Psoas muscle (tissue), 8 donors: ENCODE data around the gene SORCS1. TPM values are rescaled to one million over a fixed set of nuclear protein-coding genes. Genes with fewer than 3 reads are reported as not detected.

Experiments used
- ATAC-seq, 4 donors: fragments of 200-7000 bp; cut with Tn5 transposase; one replicate each; pipeline ENCODE4 v1.9.1; 2020; ENCODE audit warnings: moderate library complexity in 3 of 4, mild to moderate bottlenecking in 2 of 4
- DNase-seq, 2 donors: peaks; one replicate each; pipeline ENCODE4 v3.0.0-alpha.2; 2020
- H3K27ac ChIP-seq: fragments of 200-600 bp; one replicate; pipeline ENCODE4 v1.8.0; 2022
- H3K27me3 ChIP-seq, 3 donors: fragments of 200-600 bp in 1 of 3; one replicate each; pipeline versions ENCODE4 v1.6.1 to v1.8.0; 2013 to 2022; ENCODE audit warnings: low read length in 2 of 3, mild to moderate bottlenecking in 2 of 3, moderate library complexity in 1 of 3; ENCODE audit not compliant: insufficient read depth in 3 of 3
- H3K36me3 ChIP-seq, 2 donors: fragments of 200-600 bp in 1 of 2; one replicate each; pipeline versions ENCODE4 v1.6.1 to v1.8.0; 2013 to 2022; ENCODE audit warnings: low read depth in 1 of 2, mild to moderate bottlenecking in 1 of 2, moderate library complexity in 1 of 2; ENCODE audit not compliant: insufficient read depth in 1 of 2
- H3K4me1 ChIP-seq: fragments of 200-600 bp; one replicate; pipeline ENCODE4 v1.8.0; 2022
- H3K4me3 ChIP-seq: fragments of 200-600 bp; one replicate; pipeline ENCODE4 v1.8.0; 2022; ENCODE audit warnings: mild to moderate bottlenecking
- H3K9me3 ChIP-seq: fragments of 200-600 bp; one replicate; pipeline ENCODE4 v1.8.0; 2022
- WGBS, 3 donors: extraction: QIAGEN DNeasy Blood & Tissue Kit; methylation state at CpG; one replicate each; pipeline versions ENCODE4 v1.1.6 to v1.1.7; 2013; 5-methylcytosine and 5-hydroxymethylcytosine counted together
- intact Hi-C, 2 donors: fragments of 100-400 bp; cut with DNase I; formaldehyde crosslinking; loops; one replicate each; pipeline versions ENCODE4 v1.11.0 to v1.14.2; 2022
- polyA plus RNA-seq, 3 donors: library from polyadenylated mRNA; stranded (reverse); fragments of 200-250 nt; gene quantifications; one replicate each; pipeline ENCODE4 v1.2.3, GENCODE V29; 2013
- total RNA-seq, 4 donors: library from RNA; stranded (reverse); fragmentation: NEBNext Ultra II Directional in 2 of 4; extraction: Animal tissue kit (Norgen Biotek cat#: 25700) in 2 of 4; gene quantifications; one replicate each; pipeline versions ENCODE4 v1.2.1 to v1.2.4, GENCODE V29; 2021 to 2023
- TF ChIP-seq, protein P1 (sequence below): fragments of 200-600 bp; IDR thresholded peaks from one replicate; pipeline ENCODE4 v1.8.0; 2022; ENCODE audit warnings: antibody characterized with exemption
- donor health status: healthy with polysubstance abuse.
- donor health status: DM: no; HTN: no; CAD: no; lungs with moderate emphysema.
- donor health status: Bipolar disorder and iron deficiency.
- donor health status: healthy.
- donor health status: DM: yes; HTN: yes; CAD: no.
- donor health status: DM: no; HTN: no; CAD: no.
- donor health status: DM: no; HTN: no; CAD: no.
- donor health status: DM: yes; HTN: yes; CAD: no.

The SORCS1 gene
- total and polyA plus RNA-seq, 7 donors, result 0.03 to 0.36 (median 0.25) TPM; not detected in 1

DNA sequence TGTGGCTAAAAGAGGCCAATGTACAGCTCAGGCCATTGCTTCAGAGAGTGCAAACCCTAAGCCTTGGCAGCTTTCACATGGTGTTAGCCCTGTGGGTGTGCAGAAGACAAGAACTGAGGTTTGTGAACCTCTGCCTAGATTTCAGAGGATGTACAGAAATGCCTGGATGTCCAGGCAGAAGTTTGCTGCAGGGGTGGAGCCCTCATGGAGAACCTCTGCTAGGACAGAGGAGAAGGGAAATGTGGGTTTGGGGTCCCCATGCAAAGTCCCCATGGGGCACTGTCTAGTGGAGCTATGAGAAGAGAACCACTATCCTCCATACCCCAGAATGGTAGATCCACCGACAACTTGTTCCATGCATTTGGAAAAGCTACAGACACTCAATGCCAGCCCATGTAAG is 12.4 kb downstream of the SORCS1 start:
- 87 to 93% (median 92%) methylated on average over 1 of the region's 1 CpG for WGBS, 3 donors
- no peak for ATAC-seq

DNA sequence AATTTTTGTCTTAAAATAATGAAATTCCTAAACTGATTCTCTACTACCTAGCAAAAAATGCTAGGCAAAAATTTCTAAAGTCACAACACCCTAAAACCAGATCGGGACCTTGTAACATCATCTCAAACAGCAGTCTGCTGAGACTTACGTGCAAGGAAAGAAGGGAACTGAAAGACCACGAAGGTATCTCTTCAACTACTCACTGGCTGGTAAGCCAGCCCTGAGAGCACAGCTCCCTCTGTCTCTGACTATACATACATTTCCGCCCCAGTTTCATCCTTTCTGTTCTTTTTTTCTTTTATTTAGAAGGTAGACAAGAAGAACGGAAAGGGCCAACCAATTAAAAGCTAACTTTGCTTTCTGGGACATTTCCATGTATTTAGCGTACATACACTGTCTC is 15.6 kb downstream of the SORCS1 start:
- no peaks in the 10 kb centered on the region for H3K27me3 ChIP-seq
- DNase-seq (no peak), ATAC-seq (no peak)
- 85 to 92% (median 90%) methylated on average over 6 of the region's 6 CpGs for WGBS, 3 donors
- intact Hi-C loops, result no loop called here
- no peaks in the 10 kb centered on the region for H3K36me3 ChIP-seq
- TF ChIP-seq, protein P1, sequence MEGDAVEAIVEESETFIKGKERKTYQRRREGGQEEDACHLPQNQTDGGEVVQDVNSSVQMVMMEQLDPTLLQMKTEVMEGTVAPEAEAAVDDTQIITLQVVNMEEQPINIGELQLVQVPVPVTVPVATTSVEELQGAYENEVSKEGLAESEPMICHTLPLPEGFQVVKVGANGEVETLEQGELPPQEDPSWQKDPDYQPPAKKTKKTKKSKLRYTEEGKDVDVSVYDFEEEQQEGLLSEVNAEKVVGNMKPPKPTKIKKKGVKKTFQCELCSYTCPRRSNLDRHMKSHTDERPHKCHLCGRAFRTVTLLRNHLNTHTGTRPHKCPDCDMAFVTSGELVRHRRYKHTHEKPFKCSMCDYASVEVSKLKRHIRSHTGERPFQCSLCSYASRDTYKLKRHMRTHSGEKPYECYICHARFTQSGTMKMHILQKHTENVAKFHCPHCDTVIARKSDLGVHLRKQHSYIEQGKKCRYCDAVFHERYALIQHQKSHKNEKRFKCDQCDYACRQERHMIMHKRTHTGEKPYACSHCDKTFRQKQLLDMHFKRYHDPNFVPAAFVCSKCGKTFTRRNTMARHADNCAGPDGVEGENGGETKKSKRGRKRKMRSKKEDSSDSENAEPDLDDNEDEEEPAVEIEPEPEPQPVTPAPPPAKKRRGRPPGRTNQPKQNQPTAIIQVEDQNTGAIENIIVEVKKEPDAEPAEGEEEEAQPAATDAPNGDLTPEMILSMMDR, result no peak
- H3K9me3 ChIP-seq, result no peaks in the 10 kb centered on the region
- H3K4me1 ChIP-seq, result no peaks in the 10 kb centered on the region
- no peak overlapping the region for H3K27ac ChIP-seq
- no peak overlapping the region for H3K4me3 ChIP-seq

More for the DNA sequence above, 12.4 kb downstream of the SORCS1 start:
- H3K4me3 ChIP-seq, result no peak overlapping the region
- H3K36me3 ChIP-seq, result no peaks in the 10 kb centered on the region
- H3K27ac ChIP-seq, result no peak overlapping the region
- no peak for DNase-seq
- intact Hi-C loops, result no loop called here
- H3K4me1 ChIP-seq, result no peaks in the 10 kb centered on the region
- no peaks in the 10 kb centered on the region for H3K9me3 ChIP-seq
- TF ChIP-seq, protein P1, result no peak
- H3K27me3 ChIP-seq, result no peaks in the 10 kb centered on the region

DNA sequence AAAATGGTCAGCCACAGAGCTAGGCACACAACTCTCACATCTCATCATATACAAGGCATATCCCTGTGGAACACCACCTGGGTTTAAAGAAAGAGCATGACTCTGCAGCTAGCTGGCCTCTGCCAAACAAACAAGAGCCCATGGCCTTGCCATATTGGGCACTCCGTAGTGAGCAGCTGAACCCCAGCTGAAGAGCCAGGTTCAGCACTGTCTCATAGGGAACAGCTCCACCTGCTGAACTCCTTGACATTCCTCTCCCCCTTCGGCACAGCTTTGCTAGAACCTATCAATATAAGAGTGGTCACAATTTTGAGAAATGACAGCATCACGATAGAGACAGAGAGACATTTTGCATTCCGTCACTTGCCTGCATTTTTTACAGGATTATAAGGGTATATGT is 20.0 kb downstream of the SORCS1 start:
- no peaks in the 10 kb centered on the region for H3K4me1 ChIP-seq
- DNase-seq (no peak), ATAC-seq (no peak)
- H3K4me3 ChIP-seq, result no peak overlapping the region
- 29 to 36% (median 32%) methylated on average over 4 of the region's 4 CpGs for WGBS, 3 donors
- intact Hi-C loops, result no loop called here
- no peaks in the 10 kb centered on the region for H3K36me3 ChIP-seq
- no peaks in the 10 kb centered on the region for H3K27me3 ChIP-seq
- no peaks in the 10 kb centered on the region for H3K9me3 ChIP-seq
- no peak overlapping the region for H3K27ac ChIP-seq
- TF ChIP-seq, protein P1, result no peak

DNA sequence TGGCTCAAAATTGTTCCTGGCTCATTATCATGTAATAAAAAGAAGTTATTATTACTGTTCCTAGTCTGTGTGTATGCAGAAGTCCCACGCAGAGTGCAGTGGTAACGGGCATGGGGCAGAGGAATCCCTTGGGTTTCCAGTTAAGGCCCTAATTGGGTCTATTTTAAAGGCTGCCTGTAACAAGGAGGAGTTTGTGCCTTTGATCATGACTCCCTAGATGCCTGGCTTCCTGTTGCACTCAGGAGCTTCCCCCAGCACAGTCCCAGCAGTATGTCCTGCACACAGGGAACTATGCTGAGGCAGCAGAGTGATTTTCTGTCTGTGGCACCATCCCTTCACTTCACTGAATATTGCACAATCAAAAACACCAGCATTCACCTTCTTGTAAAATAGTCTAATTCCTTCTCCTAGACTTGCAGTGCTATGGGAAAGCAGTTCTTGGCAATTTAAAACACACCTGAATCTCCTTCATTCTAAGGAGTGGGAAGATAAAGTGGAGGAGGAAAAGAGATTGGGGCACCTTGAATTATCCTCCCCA is 22.9 kb downstream of the SORCS1 start:
- no peak for ATAC-seq
- Histone ChIP-seq H3K36me3 (no peaks in the 10 kb centered on the region), H3K27ac (no peak overlapping the region), H3K4me1 (no peaks in the 10 kb centered on the region), H3K27me3 (no peaks in the 10 kb centered on the region), H3K9me3 (no peaks in the 10 kb centered on the region), H3K4me3 (no peak overlapping the region)
- 25 to 42% (median 36%) methylated on average over 2 of the region's 2 CpGs for WGBS, 3 donors
- TF ChIP-seq, protein P1, result no peak
- intact Hi-C loops, result no loop called here
- DNase-seq, result no peak

DNA sequence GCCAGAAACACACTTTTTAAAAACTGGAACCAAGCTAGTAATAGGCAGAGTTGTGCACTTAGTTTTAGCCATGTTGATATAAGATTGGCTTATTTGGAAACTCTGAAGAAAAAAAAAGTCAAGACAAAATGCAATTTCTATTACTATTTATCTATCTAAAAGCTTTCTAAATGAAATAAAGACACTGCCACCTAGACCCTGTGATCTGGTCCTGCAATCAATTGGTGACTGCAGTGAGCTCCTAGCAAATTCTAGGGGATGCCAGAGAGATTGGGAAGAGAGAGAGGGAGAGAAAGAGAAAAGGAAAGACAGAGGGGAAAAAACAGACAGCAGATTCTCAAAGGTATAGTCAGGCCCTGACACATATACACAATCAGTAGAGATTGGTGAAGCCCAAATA is 25.3 kb downstream of the SORCS1 start:
- DNase-seq (no peak), ATAC-seq (no peak)
- intact Hi-C loops, result no loop called here
- no peak overlapping the region for H3K27ac ChIP-seq
- H3K4me1 ChIP-seq, result no peaks in the 10 kb centered on the region
- H3K4me3 ChIP-seq, result no peak overlapping the region
- no peaks in the 10 kb centered on the region for H3K36me3 ChIP-seq
- H3K9me3 ChIP-seq, result no peaks in the 10 kb centered on the region
- no peaks in the 10 kb centered on the region for H3K27me3 ChIP-seq
- TF ChIP-seq, protein P1, result no peak
